Activated CD8-positive, alpha-beta memory T cell treated with anti-CD3 and anti-CD28 coated beads, Interleukin-2, amount 50 U/mL, for 24 hours (primary cell): ENCODE measurements around the gene USH1G.
"Not testable (repeated sequence)": the region's sequence is repeated elsewhere in the genome, so short reads cannot be mapped to it uniquely, and the experiment has no call there.

Experiments used
- DNase-seq: peaks from one replicate; pipeline ENCODE4 v3.0.0-alpha.2; 2020; ENCODE audit errors: extremely low read depth

The USH1G gene

GRCh38 chr17:74922694-74923537 lies at the start of gene USH1G:
Gene USH1G (minus strand): TSS chr17:74923255. CDS start chr17:74923073, 182 bp downstream.
- DNase-seq = no peak

DNA sequence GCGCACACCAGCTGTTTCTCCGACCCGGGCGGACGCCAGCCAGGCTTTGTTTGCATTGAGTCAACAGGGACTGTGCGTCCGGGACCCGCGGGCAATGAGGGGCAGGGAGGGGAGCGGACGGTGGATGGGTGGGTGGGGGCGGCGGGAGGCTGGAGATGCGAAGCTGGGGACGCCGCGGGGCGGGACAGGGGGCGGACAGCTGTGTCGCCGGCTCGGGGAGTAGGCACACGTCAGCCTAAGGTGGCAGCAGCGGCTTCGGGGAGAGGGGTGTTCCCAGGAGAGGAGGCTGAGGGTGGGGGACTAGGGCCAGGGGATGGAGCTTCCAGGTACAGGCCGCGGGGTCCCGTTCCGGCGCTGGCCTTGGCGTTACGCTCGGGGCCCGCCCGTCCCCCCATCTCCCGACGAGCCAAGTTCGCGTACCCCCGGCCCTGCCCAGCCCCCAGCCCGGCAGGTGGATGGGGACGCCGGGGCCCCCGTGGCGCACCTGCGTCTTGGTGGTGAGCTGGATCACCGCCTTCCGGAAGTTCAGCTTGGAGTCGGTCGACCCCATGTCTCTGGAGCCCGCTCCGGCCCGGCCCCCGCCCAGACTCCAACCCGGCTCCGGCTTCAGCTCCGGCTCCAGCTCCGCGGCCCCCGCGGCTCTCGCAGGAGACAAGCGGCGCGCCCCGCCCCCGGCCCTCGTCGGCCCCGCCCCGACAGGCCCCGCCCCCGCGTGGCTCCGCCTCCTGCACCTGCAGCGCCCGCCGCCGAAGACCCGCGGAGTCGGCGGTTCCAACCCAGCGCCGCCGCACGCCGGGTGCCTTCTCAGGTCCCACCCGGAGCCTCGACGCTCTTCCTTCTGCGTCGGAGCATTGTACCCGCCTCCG lies 49.3 kb upstream of the USH1G start, which contains the start of gene HID1:
HID1 (minus strand) TSS at position 653 of the 866 bp plus-strand sequence; CDS start at position 550, 103 bp downstream.
- peak; percentile 34 for DNase-seq

DNA sequence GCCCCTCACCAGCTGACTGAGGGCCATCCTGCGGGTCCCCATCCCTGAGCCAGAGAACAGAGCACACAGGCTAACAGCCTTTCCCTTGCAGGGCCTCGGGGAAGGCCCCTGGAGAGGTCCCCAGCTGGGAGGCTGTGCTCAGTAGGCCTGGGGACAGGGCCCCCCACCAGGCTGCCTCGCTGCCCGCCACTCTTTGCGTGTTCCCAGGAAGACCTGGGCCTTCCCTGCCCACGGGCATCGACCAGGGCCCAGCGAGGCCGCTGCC lies 48.7 kb upstream of the USH1G start:
- DNase-seq = no peak

DNA sequence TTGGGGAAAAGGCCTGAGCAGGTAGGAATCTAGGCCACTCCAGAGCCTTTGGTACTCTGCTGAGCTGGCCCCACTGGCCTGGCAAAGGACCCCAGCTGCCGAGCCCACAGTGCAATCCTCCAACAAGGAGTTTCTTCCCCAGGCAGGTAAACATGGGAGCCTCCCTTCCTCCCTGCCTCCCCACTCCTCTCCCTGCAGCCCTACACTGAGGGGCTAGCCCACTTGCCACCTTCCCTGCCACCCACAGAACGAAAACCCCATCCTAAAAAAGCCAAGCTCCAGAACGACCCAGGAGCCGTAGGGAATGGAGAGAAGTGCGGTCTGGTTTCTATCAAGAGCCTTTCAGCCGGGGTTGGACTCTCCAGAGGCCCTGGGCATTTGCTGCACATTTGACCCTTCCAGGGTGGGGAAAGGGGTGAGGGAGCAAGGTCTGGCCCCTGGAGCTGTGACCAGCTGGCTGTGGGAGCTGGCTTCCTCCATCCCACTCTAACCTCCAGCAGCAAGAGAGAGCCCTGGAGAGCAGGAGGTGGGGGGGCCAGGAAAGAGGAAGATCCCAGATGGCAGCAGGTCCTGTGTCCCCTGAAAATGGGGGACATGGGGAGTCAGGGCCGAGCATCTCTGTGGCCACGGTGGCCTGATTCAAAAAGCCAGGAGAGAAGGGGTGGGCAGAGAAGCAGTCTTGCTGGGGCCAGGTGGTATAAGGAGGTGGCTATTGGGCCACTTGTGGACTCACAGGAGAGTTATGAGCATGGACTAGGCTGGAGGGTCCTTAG lies 48.2 kb upstream of the USH1G start:
- no peak for DNase-seq

DNA sequence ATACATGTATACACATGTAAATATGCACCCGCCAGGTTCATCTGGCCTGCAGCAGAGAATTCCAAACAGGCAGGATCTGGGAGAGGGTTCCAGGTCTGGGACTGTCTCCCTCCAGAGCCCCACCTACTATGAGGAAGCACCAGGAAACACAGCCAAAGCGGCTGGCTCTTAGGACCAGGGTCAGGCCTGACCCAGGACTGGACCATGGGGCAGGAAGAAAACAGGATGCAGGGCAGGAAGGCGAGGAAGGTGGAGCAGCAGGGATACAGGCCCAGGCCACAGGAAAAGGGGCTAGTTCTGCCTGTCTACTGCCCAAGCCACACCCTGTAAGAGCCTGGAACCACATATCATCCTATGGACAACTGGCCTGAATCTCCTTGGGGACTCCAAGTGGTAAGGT lies 47.3 kb upstream of the USH1G start:
- no peak for DNase-seq

DNA sequence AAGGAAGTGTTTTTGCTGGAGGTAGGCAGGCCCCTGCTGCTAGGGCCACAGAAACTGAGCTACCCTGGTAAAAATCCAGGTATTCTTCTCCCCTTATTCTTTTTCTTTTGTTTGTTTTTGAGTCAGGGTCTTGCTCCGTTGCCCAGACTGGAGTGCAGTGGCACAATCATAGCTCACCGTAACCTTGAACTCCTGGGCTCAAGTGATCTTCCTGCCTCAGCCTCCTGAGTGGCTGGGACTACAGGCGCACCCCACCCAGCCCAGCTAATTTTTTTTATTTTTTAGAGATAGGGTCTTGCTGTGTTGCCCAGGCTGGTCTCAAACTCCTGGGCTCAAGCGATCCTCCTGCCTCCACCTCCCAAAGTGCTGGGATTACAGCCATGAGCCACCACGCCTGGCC lies 46.4 kb upstream of the USH1G start:
- DNase-seq = not testable (repeated sequence)

GRCh38 chr17:74968361-74968780 lies 45.3 kb upstream of the USH1G start:
- DNase-seq = no peak

GRCh38 chr17:74964988-74965622 lies 42.0 kb upstream of the USH1G start:
- no peak for DNase-seq

- no peak for DNase-seq
Measured at GRCh38 chr17:74964246-74964761, 41.2 kb upstream of the USH1G start.

DNA sequence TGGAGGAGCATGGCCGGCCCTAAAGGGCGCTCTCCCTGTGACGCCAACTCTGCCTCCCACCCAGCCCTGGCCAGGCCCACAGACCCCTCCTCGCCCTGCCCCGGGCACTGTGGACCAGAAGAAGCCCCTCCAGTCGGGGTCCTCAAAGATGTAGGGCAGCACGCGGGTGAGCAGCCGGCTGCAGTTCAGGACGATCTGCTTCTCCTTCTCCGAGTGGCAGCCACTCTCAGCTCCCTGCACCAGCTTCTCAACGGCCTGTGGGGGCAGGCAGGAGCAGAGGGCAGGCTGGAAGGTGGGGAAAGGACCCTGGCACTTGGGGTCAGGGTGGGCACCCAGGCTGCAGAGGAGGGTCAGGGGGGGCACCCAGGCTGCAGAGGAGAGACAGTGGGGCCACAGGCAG lies 40.6 kb upstream of the USH1G start:
- no peak for DNase-seq

GRCh38 chr17:74962622-74963394 lies 39.8 kb upstream of the USH1G start:
- no peak for DNase-seq

- peak; percentile 70 for DNase-seq
Measured at GRCh38 chr17:74961657-74962350, 38.7 kb upstream of the USH1G start.

DNA sequence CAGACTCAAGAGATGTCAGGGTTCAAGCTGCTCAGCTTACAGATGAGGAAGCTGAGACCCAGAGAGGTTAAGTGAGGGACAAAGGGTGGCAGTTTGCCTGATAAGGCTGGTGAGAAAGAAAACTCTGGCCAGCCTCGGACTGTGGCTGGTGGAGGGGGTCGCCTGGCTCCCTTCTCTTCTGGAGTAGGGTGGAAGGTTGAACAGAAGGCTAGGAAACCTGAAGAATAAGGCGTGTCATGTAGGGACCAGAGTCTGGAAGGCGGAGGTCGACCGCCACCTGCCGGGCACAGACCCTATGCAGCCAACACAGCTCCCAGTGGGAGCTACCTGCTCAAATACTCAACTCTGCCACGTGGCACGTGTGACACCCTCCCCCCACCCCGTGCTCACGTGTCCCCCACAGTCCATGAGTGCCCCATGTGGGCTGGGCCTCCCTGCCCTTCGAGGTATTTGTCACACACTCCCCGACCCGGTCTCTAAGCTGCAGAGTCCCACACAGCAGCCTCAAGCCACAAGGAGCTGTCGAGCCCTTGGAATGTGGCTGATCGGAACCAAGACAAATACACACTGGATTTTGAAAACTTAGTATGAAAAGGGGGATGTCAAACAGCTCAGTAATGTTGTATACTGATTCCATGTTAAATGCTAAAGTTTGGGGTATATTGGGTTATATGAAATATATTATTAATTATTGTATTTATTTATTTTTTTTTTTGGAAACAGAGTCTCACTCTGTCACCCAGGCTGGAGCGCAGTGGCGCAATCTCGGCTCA lies 37.7 kb upstream of the USH1G start:
- no peak for DNase-seq

DNA sequence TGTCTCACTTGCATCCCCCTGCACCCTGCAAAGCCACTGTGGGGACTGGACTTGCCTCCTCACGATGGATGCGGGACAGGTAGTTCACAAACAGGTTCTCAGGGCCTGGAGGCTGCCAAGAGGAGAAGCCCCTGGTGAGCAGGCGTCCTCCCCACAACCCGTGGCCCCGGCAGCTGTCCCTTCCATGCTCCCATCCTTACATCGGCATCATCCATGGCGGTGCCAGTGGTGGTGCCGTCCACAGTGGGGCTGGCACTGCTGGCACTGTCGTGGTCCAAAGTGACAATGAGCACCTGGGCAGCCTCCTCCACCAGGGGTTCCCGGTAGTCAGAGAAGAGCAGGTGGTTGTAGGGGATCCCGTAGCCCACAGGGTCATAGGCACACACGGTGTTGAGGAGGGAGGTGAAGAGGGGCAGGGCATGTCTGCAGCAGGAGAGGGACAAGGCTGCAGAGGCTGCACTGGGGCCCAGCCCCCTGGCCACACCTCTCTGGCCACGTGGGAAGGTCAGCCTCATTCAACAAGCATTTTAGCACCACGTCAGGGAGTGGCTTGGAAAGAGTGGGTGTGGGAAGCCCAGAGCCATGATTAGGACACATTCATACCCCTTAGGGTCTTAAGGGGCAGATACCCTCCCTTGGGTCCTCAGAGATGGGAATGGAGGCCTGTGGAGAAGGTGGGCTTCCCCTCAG lies 36.9 kb upstream of the USH1G start:
- no peak for DNase-seq

- DNase-seq = peak; percentile 37
Measured at GRCh38 chr17:74957935-74958740, 35.1 kb upstream of the USH1G start.

- DNase-seq = no peak
Measured at GRCh38 chr17:74956093-74956492, 33.0 kb upstream of the USH1G start.

DNA sequence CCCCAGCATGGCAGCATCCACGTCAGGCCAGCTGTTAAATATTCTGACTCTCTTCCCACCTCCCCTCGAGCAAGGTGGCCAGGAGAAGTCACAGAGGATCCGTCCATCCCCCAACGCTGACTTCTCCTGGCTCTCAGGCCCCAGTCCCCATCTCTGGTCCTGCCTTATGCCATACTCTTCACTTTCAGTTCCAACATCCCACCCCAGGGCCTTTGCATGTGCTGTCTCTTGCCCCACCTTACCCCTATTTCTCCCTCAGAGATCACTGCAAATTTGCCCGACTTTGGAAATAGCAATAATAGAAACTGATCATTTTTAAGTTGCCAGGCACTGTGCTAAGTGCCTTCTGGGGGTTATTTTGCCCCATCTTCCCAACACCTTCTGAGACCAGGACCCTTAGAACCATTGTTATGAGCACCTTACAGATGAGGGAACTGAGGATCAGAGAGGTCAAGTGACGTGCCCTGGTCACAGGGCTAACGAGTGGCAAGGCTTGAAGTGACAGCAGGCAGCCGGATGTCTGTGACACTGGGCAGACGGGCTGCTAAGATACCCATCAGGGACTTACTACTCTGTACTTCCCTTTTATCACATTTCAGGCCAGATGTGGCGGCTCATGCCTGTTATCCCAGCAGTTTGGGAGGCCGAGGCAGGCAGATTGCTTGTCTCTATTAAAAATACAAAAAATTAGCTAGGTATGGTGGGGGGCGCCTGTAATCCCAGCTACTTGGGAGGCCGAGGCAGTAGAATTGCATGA lies 31.8 kb upstream of the USH1G start:
- DNase-seq = no peak
